ENCODE results near the gene CPSF4L. TPM values are rescaled to one million over a fixed set of nuclear protein-coding genes. Genes with fewer than 3 reads are reported as not detected.

Gene CPSF4L
- total RNA-seq, 1 donor from 2014 or later: not detected

DNA sequence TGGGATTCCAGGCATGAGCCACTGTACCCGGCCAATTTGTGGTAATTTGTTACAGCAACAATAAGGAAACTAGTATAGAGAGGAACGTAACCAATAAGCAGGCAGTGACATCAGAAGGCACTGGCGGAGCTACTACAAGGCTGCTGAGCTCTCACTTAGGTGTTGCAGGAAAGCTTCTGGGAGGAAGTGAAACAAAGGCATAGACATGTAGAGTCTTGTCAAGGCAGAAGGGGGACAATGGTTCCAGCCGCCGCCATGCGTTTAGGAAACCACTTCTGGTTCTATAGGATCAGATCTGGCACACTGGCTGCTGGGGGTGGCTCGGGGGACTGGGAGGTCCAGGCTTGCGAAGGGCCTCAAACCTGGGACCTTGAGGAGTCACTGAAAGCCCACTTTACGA lies 9.4 kb upstream of the CPSF4L start:
- H3K36me3 Mint-ChIP-seq (ENCODE audit: low read depth, unreplicated experiment): peaks cover 2% of the 10 kb centered on the region
- H2AFZ ChIP-seq (ENCODE audit: low read depth, low read length): no peak overlapping the region
- H3K79me2 ChIP-seq (ENCODE audit: insufficient read depth, low read length): no peaks in the 10 kb centered on the region
- no peaks in the 10 kb centered on the region for H3K36me3 ChIP-seq (ENCODE audit: insufficient read depth, low read length)
- H3K27ac Mint-ChIP-seq (ENCODE audit: unreplicated experiment): peak overlapping the region; percentile 34
- H3K4me3 Mint-ChIP-seq (ENCODE audit: unreplicated experiment): no peak overlapping the region
- FAIRE-seq: no peak
- H3K4me1 Mint-ChIP-seq (ENCODE audit: low read depth, unreplicated experiment): no peaks in the 10 kb centered on the region
- no peaks in the 10 kb centered on the region for H3K27me3 ChIP-seq (ENCODE audit: insufficient read depth, low read length)
- H3K9me3 ChIP-seq (ENCODE audit: insufficient read depth, low read depth, low read length): no peaks in the 10 kb centered on the region
- H3K9ac ChIP-seq (ENCODE audit: low read length): no peak overlapping the region
- no peaks in the 10 kb centered on the region for H3K4me1 ChIP-seq (ENCODE audit: insufficient read depth, low read length)
- no peak for DNase-seq (ENCODE audit: low read depth)
- H3K4me3 ChIP-seq (ENCODE audit: insufficient read depth, low read depth, low read length): no peak overlapping the region
- H3K9me3 Mint-ChIP-seq (ENCODE audit: unreplicated experiment): no peaks in the 10 kb centered on the region
- TF ChIP-seq EZH2 (IDR thresholded peaks at IDR 0.05; ENCODE audit: insufficient read depth, low read length): no peak
- TF ChIP-seq, protein P1, sequence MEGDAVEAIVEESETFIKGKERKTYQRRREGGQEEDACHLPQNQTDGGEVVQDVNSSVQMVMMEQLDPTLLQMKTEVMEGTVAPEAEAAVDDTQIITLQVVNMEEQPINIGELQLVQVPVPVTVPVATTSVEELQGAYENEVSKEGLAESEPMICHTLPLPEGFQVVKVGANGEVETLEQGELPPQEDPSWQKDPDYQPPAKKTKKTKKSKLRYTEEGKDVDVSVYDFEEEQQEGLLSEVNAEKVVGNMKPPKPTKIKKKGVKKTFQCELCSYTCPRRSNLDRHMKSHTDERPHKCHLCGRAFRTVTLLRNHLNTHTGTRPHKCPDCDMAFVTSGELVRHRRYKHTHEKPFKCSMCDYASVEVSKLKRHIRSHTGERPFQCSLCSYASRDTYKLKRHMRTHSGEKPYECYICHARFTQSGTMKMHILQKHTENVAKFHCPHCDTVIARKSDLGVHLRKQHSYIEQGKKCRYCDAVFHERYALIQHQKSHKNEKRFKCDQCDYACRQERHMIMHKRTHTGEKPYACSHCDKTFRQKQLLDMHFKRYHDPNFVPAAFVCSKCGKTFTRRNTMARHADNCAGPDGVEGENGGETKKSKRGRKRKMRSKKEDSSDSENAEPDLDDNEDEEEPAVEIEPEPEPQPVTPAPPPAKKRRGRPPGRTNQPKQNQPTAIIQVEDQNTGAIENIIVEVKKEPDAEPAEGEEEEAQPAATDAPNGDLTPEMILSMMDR (IDR thresholded peaks at IDR 0.05; ENCODE audit: insufficient read depth, low read depth, low read length): no peak
- H3K4me2 ChIP-seq (ENCODE audit: low read length): no peak overlapping the region
- H3K27ac ChIP-seq (ENCODE audit: low read depth, low read length): no peak overlapping the region
- H4K20me1 ChIP-seq (ENCODE audit: insufficient read depth, low read length): no peaks in the 10 kb centered on the region
- peaks cover 7% of the 10 kb centered on the region for H3K27me3 Mint-ChIP-seq (ENCODE audit: low read depth, unreplicated experiment)

DNA sequence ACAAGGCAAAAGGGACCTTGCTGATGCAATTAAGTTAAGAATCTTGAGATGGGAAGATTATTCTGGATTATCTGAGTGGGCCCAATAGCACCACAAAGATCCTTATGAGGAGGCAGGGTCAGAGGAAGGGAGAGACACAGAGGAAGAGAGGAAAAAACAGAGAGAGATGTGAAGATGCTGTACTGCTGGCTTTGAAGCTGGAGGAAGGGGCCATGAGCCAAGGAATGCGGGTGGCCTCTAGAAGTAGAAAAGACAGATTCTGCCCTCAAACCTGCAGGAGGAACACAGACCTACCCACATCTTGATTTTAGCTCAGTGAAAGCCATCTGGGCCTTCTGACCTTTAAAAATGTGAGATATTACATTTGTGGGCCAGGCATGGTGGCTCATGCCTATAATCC lies 8.1 kb upstream of the CPSF4L start:
- no peak for FAIRE-seq
- Histone ChIP-seq H3K4me3 (ENCODE audit: insufficient read depth, low read depth, low read length) (no peak overlapping the region), H3K9me3 (ENCODE audit: insufficient read depth, low read depth, low read length) (no peaks in the 10 kb centered on the region), H4K20me1 (ENCODE audit: insufficient read depth, low read length) (no peaks in the 10 kb centered on the region), H3K27me3 (ENCODE audit: insufficient read depth, low read length) (no peaks in the 10 kb centered on the region), H3K27ac (ENCODE audit: low read depth, low read length) (no peak overlapping the region), H3K36me3 (ENCODE audit: insufficient read depth, low read length) (no peaks in the 10 kb centered on the region), H3K9ac (ENCODE audit: low read length) (no peak overlapping the region), H3K79me2 (ENCODE audit: insufficient read depth, low read length) (no peaks in the 10 kb centered on the region), H2AFZ (ENCODE audit: low read depth, low read length) (no peak overlapping the region), H3K4me1 (ENCODE audit: insufficient read depth, low read length) (no peaks in the 10 kb centered on the region), H3K4me2 (ENCODE audit: low read length) (no peak overlapping the region)
- H3K9me3 Mint-ChIP-seq (ENCODE audit: unreplicated experiment): no peaks in the 10 kb centered on the region
- no peak overlapping the region for H3K4me3 Mint-ChIP-seq (ENCODE audit: unreplicated experiment)
- H3K27me3 Mint-ChIP-seq (ENCODE audit: low read depth, unreplicated experiment): peaks cover 7% of the 10 kb centered on the region
- TF ChIP-seq EZH2 (IDR thresholded peaks at IDR 0.05; ENCODE audit: insufficient read depth, low read length): no peak
- TF ChIP-seq, protein P1 (IDR thresholded peaks at IDR 0.05; ENCODE audit: insufficient read depth, low read depth, low read length): no peak
- H3K4me1 Mint-ChIP-seq (ENCODE audit: low read depth, unreplicated experiment): no peaks in the 10 kb centered on the region
- no peak overlapping the region for H3K27ac Mint-ChIP-seq (ENCODE audit: unreplicated experiment)
- no peaks in the 10 kb centered on the region for H3K36me3 Mint-ChIP-seq (ENCODE audit: low read depth, unreplicated experiment)
- no peak for DNase-seq (ENCODE audit: low read depth)

DNA sequence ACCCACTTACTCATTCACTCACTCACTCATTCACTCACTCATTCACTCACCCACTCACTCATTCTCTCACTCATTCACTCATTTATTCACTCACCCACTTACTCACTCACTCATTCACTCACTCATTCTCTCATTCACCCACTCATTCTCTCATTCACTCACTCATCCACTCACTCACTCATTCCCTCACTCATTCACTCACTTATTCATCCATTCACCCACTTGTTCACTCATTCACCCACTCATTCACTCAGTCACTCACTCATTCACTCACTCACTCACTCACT lies 7.6 kb upstream of the CPSF4L start:
- Histone ChIP-seq H3K27me3 (ENCODE audit: insufficient read depth, low read length) (no peaks in the 10 kb centered on the region), H3K36me3 (ENCODE audit: insufficient read depth, low read length) (no peaks in the 10 kb centered on the region), H2AFZ (ENCODE audit: low read depth, low read length) (no peak overlapping the region), H3K4me3 (ENCODE audit: insufficient read depth, low read depth, low read length) (no peak overlapping the region), H3K9ac (ENCODE audit: low read length) (no peak overlapping the region), H3K79me2 (ENCODE audit: insufficient read depth, low read length) (no peaks in the 10 kb centered on the region), H3K27ac (ENCODE audit: low read depth, low read length) (no peak overlapping the region), H3K4me1 (ENCODE audit: insufficient read depth, low read length) (no peaks in the 10 kb centered on the region), H3K4me2 (ENCODE audit: low read length) (no peak overlapping the region), H4K20me1 (ENCODE audit: insufficient read depth, low read length) (no peaks in the 10 kb centered on the region), H3K9me3 (ENCODE audit: insufficient read depth, low read depth, low read length) (no peaks in the 10 kb centered on the region)
- H3K4me1 Mint-ChIP-seq (ENCODE audit: low read depth, unreplicated experiment): no peaks in the 10 kb centered on the region
- FAIRE-seq (no peak), DNase-seq (ENCODE audit: low read depth) (no peak)
- TF ChIP-seq EZH2 (IDR thresholded peaks at IDR 0.05; ENCODE audit: insufficient read depth, low read length): no peak
- TF ChIP-seq, protein P1 (IDR thresholded peaks at IDR 0.05; ENCODE audit: insufficient read depth, low read depth, low read length): no peak
- no peaks in the 10 kb centered on the region for H3K36me3 Mint-ChIP-seq (ENCODE audit: low read depth, unreplicated experiment)
- H3K4me3 Mint-ChIP-seq (ENCODE audit: unreplicated experiment): no peak overlapping the region
- H3K27me3 Mint-ChIP-seq (ENCODE audit: low read depth, unreplicated experiment): peaks cover 7% of the 10 kb centered on the region
- no peak overlapping the region for H3K27ac Mint-ChIP-seq (ENCODE audit: unreplicated experiment)
- no peaks in the 10 kb centered on the region for H3K9me3 Mint-ChIP-seq (ENCODE audit: unreplicated experiment)

Data from astrocyte (in vitro differentiated cells and primary cell).